GM21737 (cell line): ENCODE data around the gene STUM.

Experiments used
- ATAC-seq: cut with Tn5 transposase; IDR thresholded peaks from one replicate; pipeline ENCODE4 v1.9.1; 2021; ENCODE audit warnings: mild to moderate bottlenecking, moderate library complexity; ENCODE audit not compliant: unreplicated experiment

STUM gene

GRCh38 chr1:226649244-226649643 is 100.7 kb downstream of the STUM start:
- ATAC-seq: no peak

- no peak for ATAC-seq
These were observed 101.2 kb downstream of the STUM start for GRCh38 chr1:226649780-226650179.

DNA sequence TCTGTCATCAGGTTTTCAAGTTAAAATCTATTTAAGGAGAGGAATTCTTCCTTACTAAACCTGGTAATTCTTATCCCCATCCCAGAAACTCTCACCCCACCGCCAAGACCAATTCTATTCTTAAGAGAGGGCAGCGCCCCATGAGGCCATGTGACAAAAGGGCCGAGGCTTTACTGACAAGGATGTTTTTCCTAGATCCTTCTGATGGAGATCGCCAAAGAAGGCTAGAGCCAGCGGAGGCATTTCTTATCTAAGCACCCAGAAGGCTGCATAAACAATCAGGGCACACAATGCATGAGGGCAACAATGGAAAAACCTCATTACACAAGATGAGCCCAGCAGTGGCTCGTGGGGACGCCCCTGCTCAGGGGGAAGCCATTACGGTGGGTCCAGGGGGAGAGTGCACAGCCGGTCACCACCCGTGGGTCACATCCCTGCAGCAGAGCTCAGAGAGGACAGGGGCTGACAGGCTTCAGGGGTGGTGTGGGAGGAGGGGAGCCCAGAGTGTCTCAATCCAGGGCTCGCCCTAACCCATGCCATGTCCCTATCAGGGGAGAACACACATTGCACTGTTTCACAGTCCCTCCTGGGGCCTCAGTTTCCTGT is 101.8 kb downstream of the STUM start:
- no peak for ATAC-seq

- no peak for ATAC-seq
These were observed 102.6 kb downstream of the STUM start for GRCh38 chr1:226651041-226651731.

DNA sequence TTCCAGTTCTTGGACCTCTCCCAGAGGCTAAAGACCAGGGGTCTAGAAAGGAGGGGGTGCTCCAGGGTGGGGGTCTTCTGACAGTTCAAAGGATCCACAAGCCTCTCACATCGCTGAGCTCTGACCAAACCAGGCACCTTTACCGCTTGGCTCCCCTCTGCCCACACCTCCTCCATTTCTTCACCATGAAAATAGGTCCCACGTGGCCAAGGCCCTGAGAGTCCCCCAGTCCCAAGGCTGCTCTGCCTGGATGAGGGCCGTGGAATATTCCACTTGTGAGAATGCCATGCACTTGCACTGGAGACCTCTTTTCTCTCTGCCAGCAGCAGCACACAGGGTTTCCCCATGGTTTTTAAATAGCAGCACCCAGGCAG is 103.2 kb downstream of the STUM start:
- ATAC-seq: no peak

DNA sequence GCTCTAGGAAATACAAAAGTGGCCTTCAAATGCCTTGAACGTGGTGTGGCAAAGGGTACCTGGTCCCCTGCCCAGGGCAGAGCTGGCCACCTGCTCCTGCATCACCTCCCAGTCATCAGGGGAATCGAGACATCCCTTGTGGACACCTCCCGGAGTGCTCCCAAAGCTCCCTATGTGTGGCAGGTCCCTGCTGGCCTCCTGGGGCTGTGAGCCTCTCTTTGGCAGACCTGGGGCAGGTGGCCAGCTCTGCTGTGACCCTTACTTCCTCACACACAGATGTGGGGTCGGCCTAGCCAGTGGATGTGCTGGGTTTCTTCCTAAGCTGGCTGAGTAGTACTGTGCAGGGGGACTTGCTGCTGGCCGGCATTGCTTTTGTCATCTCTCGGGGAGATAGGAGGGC is 104.0 kb downstream of the STUM start:
- no peak for ATAC-seq

GRCh38 chr1:226653311-226653921 is 104.9 kb downstream of the STUM start:
- peak; percentile 80 for ATAC-seq

DNA sequence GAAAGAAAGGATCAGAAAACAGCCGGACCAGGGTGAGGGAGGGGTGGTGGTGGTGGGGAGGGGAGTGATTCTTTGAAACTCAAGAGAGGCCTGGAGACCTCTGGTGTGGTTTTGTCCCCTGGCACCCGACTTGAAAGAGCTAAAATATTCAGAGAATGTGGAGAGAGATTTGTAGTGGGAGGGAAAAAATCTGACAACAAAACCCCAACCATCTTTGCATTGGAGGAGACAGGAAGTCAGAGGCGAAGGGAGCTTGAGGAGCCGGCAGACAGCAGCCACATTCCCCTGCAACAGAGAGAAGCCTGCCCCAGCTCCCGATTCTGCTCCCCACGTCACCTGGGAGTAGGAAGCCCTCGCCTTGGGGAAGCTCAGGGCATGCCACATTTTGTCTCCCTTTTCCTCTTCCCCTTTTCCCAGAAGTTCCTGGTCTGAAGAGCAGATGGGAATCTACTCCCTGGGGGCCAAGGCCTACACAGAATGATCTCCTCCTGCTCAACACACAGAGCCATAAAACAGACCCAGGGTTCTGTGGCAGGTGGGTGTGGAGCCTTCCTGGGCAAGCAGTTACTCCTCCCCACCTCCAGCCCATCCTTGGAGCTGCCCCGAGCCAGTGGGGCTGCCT is 105.6 kb downstream of the STUM start:
- no peak for ATAC-seq

- ATAC-seq: no peak
These were observed 106.1 kb downstream of the STUM start for GRCh38 chr1:226654668-226655055.

DNA sequence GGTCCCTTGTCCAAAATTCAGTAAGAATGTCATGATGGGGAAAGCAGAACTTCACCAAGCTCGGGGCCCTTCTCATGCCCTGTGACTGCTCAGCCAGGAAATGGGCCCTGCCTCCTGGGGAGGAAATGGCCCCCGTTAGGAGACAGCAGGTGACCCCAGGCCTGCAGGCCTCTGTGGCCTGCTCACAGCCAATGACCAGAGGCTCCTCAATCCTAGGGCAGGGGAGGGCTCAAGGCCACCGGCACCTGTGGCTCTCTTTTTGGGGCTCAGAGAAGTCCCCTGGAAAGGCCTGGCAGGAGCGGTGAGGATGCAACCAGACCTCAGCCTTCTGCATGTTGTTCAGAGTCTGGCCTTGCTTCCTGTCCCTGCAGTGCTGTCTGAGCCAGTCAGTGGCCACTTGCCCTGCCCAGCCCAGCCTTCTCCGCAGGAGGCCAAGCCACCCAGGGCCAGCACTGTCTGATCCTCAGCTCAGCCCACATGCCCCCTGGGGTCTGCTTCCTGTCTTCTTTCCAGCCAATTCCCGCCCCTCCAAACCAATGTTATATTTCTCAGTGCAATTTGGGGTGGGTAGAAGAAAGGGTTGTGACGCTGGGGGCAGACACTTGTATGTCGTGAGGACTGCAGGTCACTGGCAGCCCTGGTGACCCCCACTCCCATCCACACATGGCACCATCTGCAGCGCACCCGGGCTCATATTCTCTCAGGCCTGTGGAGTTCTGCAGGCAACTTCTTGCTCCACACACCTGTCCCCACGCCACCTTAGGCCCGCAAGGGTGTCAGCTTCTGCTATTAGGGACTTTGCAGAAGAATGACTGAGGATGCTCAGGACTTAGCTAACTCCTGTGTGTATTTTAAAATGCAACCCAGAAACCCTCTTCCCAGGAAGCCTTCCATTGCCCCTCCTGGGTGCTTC is 106.9 kb downstream of the STUM start:
- ATAC-seq: no peak

- no peak for ATAC-seq
These were observed 107.6 kb downstream of the STUM start for GRCh38 chr1:226656201-226656600.

DNA sequence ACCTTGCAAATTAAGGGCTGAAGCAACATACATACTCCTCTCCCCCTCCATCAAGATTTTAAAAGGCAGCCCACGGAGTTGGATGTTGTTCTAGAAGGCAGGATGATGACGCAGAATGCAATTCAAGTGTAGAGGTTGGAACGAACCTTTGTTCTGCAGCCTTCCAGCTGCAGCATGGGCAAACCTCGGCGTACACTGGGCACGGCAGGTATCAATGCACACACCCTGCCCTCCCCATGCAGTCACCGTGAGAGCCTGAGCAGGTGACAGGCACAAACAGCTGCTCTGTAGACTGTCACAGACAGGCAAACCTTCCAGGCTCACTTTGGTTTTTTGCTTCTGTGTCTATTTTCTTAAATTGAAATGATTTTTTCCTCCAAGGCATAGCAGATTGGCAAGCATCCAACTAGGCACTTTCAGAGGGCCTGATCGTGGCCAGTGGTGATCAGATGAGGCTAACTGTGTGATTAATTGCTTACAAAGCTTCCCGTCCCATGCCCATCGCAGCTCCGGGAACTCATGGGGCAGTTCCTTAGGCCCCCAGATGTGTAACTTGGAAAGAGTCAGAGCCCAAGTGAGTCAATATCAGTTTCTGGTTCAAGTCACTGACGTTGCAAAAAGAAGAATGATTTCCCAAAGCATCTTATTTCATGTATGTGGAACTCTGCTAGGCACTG is 108.2 kb downstream of the STUM start:
- ATAC-seq: no peak

GRCh38 chr1:226657895-226658545 is 109.5 kb downstream of the STUM start:
- no peak for ATAC-seq

DNA sequence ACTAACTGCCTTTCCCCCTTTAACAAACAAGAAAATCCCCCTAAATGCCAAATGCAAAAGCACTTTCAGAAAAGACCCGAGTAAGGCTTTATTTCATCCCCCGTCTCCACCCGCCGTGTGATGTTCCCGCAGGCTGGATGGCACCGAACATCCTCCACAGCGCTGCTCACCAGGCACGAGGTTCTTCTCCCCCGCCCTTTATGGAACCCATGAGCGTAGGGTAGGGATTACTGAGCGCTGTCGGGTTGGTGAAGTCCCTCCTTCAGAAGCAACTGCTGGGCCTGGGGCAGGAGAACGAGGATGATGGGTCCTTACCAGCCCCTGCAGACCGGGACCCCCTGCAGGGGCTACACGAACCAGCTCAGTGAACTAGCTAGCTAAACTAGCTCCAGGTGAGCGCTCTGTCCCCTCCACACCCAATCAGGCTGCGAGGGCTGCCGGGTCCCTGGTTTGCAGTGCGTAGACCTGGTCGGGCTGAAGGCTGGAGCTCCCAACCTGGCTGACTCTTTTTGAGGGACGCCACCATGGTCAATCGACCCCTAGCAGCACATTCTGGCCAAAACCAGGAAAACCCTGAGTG is 110.1 kb downstream of the STUM start:
- ATAC-seq: no peak
